ENCODE results near the gene ELMOD1. TPM values are rescaled to one million over a fixed set of nuclear protein-coding genes. Genes with fewer than 3 reads are reported as not detected.

Gene ELMOD1
- total and polyA plus RNA-seq, 4 donors, result 0.14 to 0.42 TPM; not detected in 2

DNA sequence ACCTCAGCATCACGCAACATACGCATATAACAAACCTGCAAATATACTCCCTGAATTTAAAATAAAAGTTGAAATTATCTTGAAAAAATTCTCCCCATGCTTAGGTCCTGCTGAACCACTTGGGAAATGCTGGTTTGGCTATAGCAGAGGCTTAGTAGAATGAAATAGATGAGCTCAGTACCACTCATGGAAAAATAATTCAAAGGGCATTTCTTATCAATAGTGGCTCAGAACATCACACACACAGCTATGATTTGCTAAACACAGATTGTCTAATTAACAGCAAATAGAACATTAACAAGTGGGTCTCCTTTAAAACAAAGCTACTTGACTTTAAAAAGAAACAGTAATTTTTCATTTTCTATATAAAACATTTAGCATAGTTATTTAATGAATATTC lies 21.5 kb downstream of the ELMOD1 start:
- Histone ChIP-seq H3K27ac (ENCODE audit: low read depth in 1 of 2, low read length in 2 of 2) (no peak overlapping the region), H3K4me1 (ENCODE audit: control insufficient read depth in 4 of 4, insufficient read depth in 4 of 4, low read length in 3 of 4) (peaks cover 3 to 14% (median 10%) of the 10 kb centered on the region in 4 donors), H3K27me3 (ENCODE audit: control insufficient read depth in 4 of 4, insufficient read depth in 4 of 4, low read length in 3 of 4) (no peaks in the 10 kb centered on the region), H3K9me3 (ENCODE audit: control insufficient read depth in 4 of 4, low read length in 3 of 4) (no peaks in the 10 kb centered on the region), H3K36me3 (ENCODE audit: control insufficient read depth in 4 of 4, insufficient read depth in 3 of 4, low read depth in 1 of 4, low read length in 3 of 4) (no peaks in the 10 kb centered on the region), H3K9ac (ENCODE audit: low read depth in 1 of 2, low read length in 2 of 2) (no peak overlapping the region), H3K4me3 (ENCODE audit: low read depth in 1 of 3, low read length in 3 of 3) (no peak overlapping the region)
- TF ChIP-seq FOXA2 (IDR thresholded peaks at IDR 0.05), result peak; percentile 9
- TF ChIP-seq YY1 (IDR thresholded peaks at IDR 0.05), result peak; percentile 27
- peak; percentile 61 for TF ChIP-seq SP1 (IDR thresholded peaks at IDR 0.05)
- TF ChIP-seq ZBTB33 (IDR thresholded peaks at IDR 0.05), result no peak
- peak in 1 of 2 donors; percentile 66 for TF ChIP-seq JUND (IDR thresholded peaks at IDR 0.05)
- TF ChIP-seq HNF4G (IDR thresholded peaks at IDR 0.05), result no peak
- peak in 1 of 2 donors; percentile 69 for TF ChIP-seq EGR1 (IDR thresholded peaks at IDR 0.05; ENCODE audit: low read depth in 2 of 2)
- TF ChIP-seq RXRA (IDR thresholded peaks at IDR 0.05), result peak in 1 of 2 donors; percentile 24
- TF ChIP-seq ATF3 (IDR thresholded peaks at IDR 0.05), result no peak
- peak; percentile 75 to 84 for TF ChIP-seq HNF4A (conservative IDR thresholded peaks at IDR 0.05)
- peak; percentile 34 for TF ChIP-seq REST (IDR thresholded peaks at IDR 0.05)
- no peak for DNase-seq (ENCODE audit: low spot score)
- WGBS, result 97% methylated on average over 2 of the region's 2 CpGs

GRCh38 chr11:107619926-107620325 lies 29.0 kb downstream of the ELMOD1 start:
- no peak overlapping the region for H3K4me3 ChIP-seq (ENCODE audit: low read depth in 1 of 3, low read length in 3 of 3)
- no peaks in the 10 kb centered on the region for H3K9me3 ChIP-seq (ENCODE audit: control insufficient read depth in 4 of 4, low read length in 3 of 4)
- no peak overlapping the region for H3K9ac ChIP-seq (ENCODE audit: low read depth in 1 of 2, low read length in 2 of 2)
- peaks cover 0 to 2% (median 0%) of the 10 kb centered on the region in 4 donors for H3K4me1 ChIP-seq (ENCODE audit: control insufficient read depth in 4 of 4, insufficient read depth in 4 of 4, low read length in 3 of 4)
- H3K36me3 ChIP-seq (ENCODE audit: control insufficient read depth in 4 of 4, insufficient read depth in 3 of 4, low read depth in 1 of 4, low read length in 3 of 4), result no peaks in the 10 kb centered on the region
- no peak overlapping the region for H3K27ac ChIP-seq (ENCODE audit: low read depth in 1 of 2, low read length in 2 of 2)
- TF ChIP-seq EGR1 (IDR thresholded peaks at IDR 0.05; ENCODE audit: low read depth in 2 of 2), result no peak
- no peak for TF ChIP-seq FOXA1 (IDR thresholded peaks at IDR 0.05)
- peak in 1 of 2 donors; percentile 15 for TF ChIP-seq RXRA (IDR thresholded peaks at IDR 0.05)
- TF ChIP-seq GABPA (IDR thresholded peaks at IDR 0.05 in 1 of 2, conservative IDR thresholded peaks at IDR 0.05 in 1 of 2), result no peak
- TF ChIP-seq RAD21 (IDR thresholded peaks at IDR 0.05), result no peak
- no peak for TF ChIP-seq ZBTB33 (IDR thresholded peaks at IDR 0.05)
- WGBS, result 25% methylated on average over 1 of the region's 1 CpG
- no peak for DNase-seq (ENCODE audit: low spot score)
- H3K27me3 ChIP-seq (ENCODE audit: control insufficient read depth in 4 of 4, insufficient read depth in 4 of 4, low read length in 3 of 4), result no peaks in the 10 kb centered on the region
